Uterus (tissue), 4 donors: ENCODE results near the gene DPEP2. TPM values are rescaled to one million over a fixed set of nuclear protein-coding genes. Genes with fewer than 3 reads are reported as not detected.
A peak's percentile ranks its signal among the peaks of the same experiment; 100 is the strongest.

Experiments used
- DNase-seq, 2 donors: peaks; one replicate each; pipeline ENCODE4 v3.0.0-alpha.2; 2019 to 2020
- H3K27ac ChIP-seq, 2 donors: fragments of 200-600 bp; sonication (generic); 1 replicate in 1 of 2; 2 replicates in 1 of 2; pipeline ENCODE4 v1.5.1; 2016 to 2018
- H3K27me3 ChIP-seq, 2 donors: fragments of 200-600 bp; sonication (generic); one replicate each; pipeline ENCODE4 v1.5.1; 2018 to 2019; ENCODE audit warnings: control low read depth in 1 of 2
- H3K36me3 ChIP-seq, 2 donors: fragments of 200-600 bp; sonication (generic); one replicate each; pipeline ENCODE4 v1.5.1; 2019; ENCODE audit warnings: control low read depth in 1 of 2
- H3K4me1 ChIP-seq, 2 donors: fragments of 200-600 bp; sonication (generic); one replicate each; pipeline ENCODE4 v1.5.1; 2018 to 2019; ENCODE audit warnings: control low read depth in 1 of 2
- H3K4me3 ChIP-seq, 2 donors: fragments of 200-600 bp; sonication (generic); 1 replicate in 1 of 2; 2 replicates in 1 of 2; pipeline ENCODE4 v1.5.1; 2018 to 2019; ENCODE audit warnings: mild to moderate bottlenecking in 1 of 2
- H3K9me3 ChIP-seq, 2 donors: fragments of 200-600 bp; sonication (generic); one replicate each; pipeline ENCODE4 v1.5.1; 2019; ENCODE audit warnings: control low read depth in 1 of 2
- POLR2A ChIP-seq, 2 donors: fragments of 450-650 bp; IDR thresholded peaks; one replicate each; pipeline ENCODE4 v1.6.1; 2016; ENCODE audit warnings: antibody characterized with exemption in 2 of 2, mild to moderate bottlenecking in 1 of 2, moderate library complexity in 1 of 2
- intact Hi-C: fragments of 100-400 bp; cut with DNase I; formaldehyde crosslinking; loops from one replicate; pipeline ENCODE4 v1.15.1; 2023; ENCODE audit warnings: low total_unique reads
- total RNA-seq, 4 donors: library from RNA; depleted of rRNA in 3 of 4; stranded (reverse); fragments of >200 nt in 3 of 4; gene quantifications; one replicate each; pipeline versions ENCODE4 v1.1.0 to v1.2.4, GENCODE V29; 2014 to 2023
- TF ChIP-seq, protein P1 (sequence below), 4 experiments: fragments of 200-600 bp in 2 of 4; fragments of 450-650 bp in 2 of 4; sonication (generic) in 2 of 4; IDR thresholded peaks; one replicate each; pipeline ENCODE4 v1.5.1; 2016 to 2019; ENCODE audit warnings: antibody characterized with exemption in 4 of 4, mild to moderate bottlenecking in 2 of 4, moderate library complexity in 1 of 4
- donor health status: DM: yes; HTN: yes; CAD: no.

DPEP2 gene
- total RNA-seq, 4 donors from 2014 or later, result 0.77 to 2.3 (median 0.83) TPM; not detected in 1

DNA sequence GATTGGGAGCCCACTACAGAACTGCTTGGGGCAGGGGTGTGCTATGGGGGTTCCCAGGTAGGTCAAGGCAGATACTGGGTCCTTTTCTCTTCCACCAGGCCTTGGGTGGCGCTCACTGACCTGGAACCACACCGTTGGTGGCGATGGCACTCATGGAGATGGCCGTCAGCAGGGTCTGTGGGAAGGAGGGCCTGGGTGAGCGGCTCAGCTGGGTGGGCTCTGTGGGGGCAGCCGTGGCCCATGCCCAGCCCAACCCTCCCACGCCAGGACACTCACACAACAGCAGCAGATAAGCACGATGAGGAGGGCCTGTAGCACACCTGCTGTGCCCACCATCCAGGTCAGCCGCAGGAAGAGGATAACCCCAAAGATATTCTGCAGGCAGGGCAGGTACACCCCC is 41.7 kb downstream of the DPEP2 start:
- H3K27ac ChIP-seq, result no peak overlapping the region
- no peak overlapping the region for H3K4me3 ChIP-seq
- no peaks in the 10 kb centered on the region for H3K9me3 ChIP-seq
- TF ChIP-seq, protein P1, sequence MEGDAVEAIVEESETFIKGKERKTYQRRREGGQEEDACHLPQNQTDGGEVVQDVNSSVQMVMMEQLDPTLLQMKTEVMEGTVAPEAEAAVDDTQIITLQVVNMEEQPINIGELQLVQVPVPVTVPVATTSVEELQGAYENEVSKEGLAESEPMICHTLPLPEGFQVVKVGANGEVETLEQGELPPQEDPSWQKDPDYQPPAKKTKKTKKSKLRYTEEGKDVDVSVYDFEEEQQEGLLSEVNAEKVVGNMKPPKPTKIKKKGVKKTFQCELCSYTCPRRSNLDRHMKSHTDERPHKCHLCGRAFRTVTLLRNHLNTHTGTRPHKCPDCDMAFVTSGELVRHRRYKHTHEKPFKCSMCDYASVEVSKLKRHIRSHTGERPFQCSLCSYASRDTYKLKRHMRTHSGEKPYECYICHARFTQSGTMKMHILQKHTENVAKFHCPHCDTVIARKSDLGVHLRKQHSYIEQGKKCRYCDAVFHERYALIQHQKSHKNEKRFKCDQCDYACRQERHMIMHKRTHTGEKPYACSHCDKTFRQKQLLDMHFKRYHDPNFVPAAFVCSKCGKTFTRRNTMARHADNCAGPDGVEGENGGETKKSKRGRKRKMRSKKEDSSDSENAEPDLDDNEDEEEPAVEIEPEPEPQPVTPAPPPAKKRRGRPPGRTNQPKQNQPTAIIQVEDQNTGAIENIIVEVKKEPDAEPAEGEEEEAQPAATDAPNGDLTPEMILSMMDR (IDR thresholded peaks at IDR 0.05), result no peak
- TF ChIP-seq POLR2A (IDR thresholded peaks at IDR 0.05), result no peak
- intact Hi-C loops, result no loop called here
- H3K36me3 ChIP-seq, result no peaks in the 10 kb centered on the region
- H3K4me1 ChIP-seq, result peaks cover 3 to 10% of the 10 kb centered on the region in 2 donors
- no peaks in the 10 kb centered on the region for H3K27me3 ChIP-seq
- DNase-seq, result no peak

DNA sequence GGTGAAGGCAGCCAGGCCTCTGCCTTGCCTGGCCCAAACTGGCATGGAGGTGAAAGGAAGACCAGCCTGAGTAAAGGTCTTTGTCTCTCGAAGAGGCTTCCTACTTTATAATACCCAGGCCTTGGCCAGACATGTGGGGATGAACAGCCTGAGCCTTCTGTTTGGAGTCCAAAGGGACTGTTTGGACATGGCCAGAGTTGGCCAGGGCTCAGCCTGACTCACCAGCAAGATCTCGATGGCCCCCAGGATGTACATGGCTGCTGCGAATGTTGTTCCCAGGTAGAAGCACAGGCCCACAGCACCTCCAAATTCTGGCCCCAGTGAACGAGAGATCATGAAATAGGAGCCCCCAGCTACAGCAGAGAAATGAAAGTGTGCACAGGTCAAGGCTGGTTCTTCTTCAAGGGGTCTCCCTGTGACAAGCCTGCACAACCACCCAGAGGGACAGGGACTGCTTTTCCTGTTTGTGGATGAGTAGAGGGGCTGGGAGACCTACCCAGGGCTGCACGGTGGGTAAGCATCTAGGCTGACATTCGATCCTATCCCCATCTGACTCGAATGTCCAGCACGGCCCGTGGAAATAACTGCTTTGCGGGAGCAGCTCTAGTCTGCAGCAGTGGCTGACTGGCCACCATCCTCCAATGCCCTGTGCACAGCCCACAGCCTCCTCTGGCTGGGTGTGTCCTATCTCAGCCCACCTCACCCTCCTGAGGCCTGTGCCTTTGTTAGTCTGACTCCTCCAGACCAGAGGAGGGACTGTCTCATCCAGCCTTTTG is 44.7 kb downstream of the DPEP2 start:
- no peaks in the 10 kb centered on the region for H3K9me3 ChIP-seq
- H3K36me3 ChIP-seq, result no peaks in the 10 kb centered on the region
- DNase-seq, result no peak
- no peak overlapping the region for H3K27ac ChIP-seq
- H3K4me3 ChIP-seq, result no peak overlapping the region
- intact Hi-C loops, result no loop called here
- no peaks in the 10 kb centered on the region for H3K27me3 ChIP-seq
- H3K4me1 ChIP-seq, result peaks cover 0 to 3% of the 10 kb centered on the region in 2 donors
- TF ChIP-seq, protein P1 (IDR thresholded peaks at IDR 0.05), result no peak
- TF ChIP-seq POLR2A (IDR thresholded peaks at IDR 0.05), result no peak

DNA sequence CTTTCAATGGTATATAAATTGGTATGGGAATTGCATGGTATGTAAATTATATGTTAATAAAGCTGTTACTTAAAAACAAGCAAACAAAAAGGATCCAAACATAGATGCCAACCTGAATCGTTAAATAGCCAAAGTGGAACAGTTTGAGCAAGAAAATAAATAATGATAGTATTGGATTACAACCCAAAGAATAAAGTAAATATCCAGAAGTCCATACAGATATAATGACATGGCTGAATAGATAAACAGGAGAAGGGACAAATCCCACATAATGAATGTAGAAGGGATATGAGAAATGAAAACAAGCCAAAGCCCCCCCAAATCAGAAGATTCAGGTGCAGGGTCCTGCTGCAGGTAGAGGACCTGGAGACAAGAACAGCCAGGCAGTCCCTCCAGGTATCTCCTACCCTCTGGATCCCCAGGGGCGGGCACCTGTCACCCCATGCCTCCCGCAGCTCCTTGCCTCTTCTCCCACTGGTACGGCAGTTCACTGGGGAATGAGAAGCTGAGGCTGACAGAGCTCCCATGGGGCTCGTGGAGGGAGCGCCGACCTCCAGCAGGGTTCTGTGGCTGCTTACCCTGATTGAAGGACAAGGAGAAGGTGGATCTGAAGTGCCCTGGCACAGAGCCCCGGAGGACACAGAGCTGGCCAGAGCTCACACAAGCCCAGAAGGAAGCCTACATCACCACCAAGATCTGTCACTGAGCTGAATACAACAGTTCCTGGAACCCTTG is 45.5 kb downstream of the DPEP2 start:
- intact Hi-C loops, result no loop called here
- Histone ChIP-seq H3K4me1 (no peaks in the 10 kb centered on the region), H3K4me3 (no peak overlapping the region), H3K36me3 (no peaks in the 10 kb centered on the region), H3K27ac (no peak overlapping the region), H3K27me3 (no peaks in the 10 kb centered on the region), H3K9me3 (no peaks in the 10 kb centered on the region)
- TF ChIP-seq, protein P1 (IDR thresholded peaks at IDR 0.05), result no peak
- no peak for TF ChIP-seq POLR2A (IDR thresholded peaks at IDR 0.05)
- no peak for DNase-seq

DNA sequence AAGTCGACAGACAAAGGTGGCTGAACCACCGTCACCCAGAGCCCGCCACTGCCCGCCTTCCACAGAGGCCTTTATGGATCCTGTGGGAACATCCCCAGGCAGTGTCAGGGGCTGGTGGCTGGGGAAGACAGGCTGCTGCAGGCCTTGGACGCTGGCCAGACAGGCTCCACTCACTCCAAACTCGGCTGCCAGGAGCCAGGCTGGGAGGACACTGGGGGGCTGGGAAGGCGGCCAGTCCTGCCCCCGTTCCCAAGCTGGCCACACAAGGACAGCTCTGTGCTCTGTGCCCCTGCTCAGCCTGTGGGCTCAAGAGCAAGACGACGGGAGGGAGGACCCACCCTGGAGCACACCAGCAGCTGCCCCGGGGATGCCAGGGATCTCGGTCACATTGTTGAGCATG is 47.8 kb downstream of the DPEP2 start:
- Histone ChIP-seq H3K27me3 (no peaks in the 10 kb centered on the region), H3K36me3 (no peaks in the 10 kb centered on the region), H3K4me3 (no peak overlapping the region), H3K9me3 (no peaks in the 10 kb centered on the region), H3K27ac (peak overlapping the region in 1 of 2 donors; percentile 36), H3K4me1 (no peaks in the 10 kb centered on the region)
- DNase-seq, result no peak
- intact Hi-C loops, result no loop called here
- TF ChIP-seq, protein P1 (IDR thresholded peaks at IDR 0.05), result no peak
- no peak for TF ChIP-seq POLR2A (IDR thresholded peaks at IDR 0.05)

DNA sequence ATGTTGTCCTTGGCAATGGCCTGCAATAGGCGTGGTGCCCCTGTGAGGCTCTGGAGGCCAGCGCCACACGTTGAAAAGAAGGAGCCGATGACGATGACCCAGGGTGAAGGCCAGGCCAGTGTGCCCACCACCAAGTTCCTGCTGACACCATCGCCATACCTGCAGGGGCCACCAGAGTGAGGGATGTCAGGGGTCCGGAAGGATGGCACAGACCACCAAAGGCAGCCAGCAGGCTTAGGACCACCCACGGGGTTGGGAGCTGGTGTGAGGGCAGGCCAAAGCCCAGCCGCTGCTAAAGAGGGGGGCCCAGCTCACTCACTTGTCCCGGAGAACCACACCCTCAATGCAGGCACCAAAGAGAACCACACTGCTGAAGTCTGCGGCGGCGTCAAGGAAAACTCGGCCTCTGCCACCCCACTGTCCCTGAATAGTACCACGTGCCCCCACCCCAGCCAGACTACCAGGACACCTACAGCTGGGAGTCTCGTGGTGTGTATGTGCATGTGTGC is 48.9 kb downstream of the DPEP2 start:
- H3K4me3 ChIP-seq, result no peak overlapping the region
- no peak for TF ChIP-seq POLR2A (IDR thresholded peaks at IDR 0.05)
- no peak overlapping the region for H3K27ac ChIP-seq
- no peaks in the 10 kb centered on the region for H3K36me3 ChIP-seq
- intact Hi-C loops, result no loop called here
- no peak for DNase-seq
- H3K9me3 ChIP-seq, result no peaks in the 10 kb centered on the region
- H3K27me3 ChIP-seq, result no peaks in the 10 kb centered on the region
- H3K4me1 ChIP-seq, result no peaks in the 10 kb centered on the region
